ENCODE results near the gene ALKBH4. TPM values are rescaled to one million over a fixed set of nuclear protein-coding genes. Genes with fewer than 3 reads are reported as not detected.

ALKBH4 gene
- total and polyA plus RNA-seq, 7 donors: 8.0 to 26.7 (median 10.2) TPM

GRCh38 chr7:102424129-102424551 is 40.5 kb downstream of the ALKBH4 start:
- H3K4me3 ChIP-seq: no peak overlapping the region
- H3K4me1 ChIP-seq: no peaks in the 10 kb centered on the region
- H3K27me3 ChIP-seq: no peaks in the 10 kb centered on the region
- intact Hi-C loops (cut with DNase I): no loop called here
- no peak for TF ChIP-seq POLR2A (IDR thresholded peaks at IDR 0.05)
- no peak for TF ChIP-seq EP300 (IDR thresholded peaks at IDR 0.05)
- no peak for TF ChIP-seq CTCF (IDR thresholded peaks at IDR 0.05)
- no peak for TF ChIP-seq POLR2AphosphoS5 (IDR thresholded peaks at IDR 0.05)
- H3K36me3 ChIP-seq: peaks cover 0 to 75% (median 32%) of the 10 kb centered on the region in 4 donors
- no peak overlapping the region for H3K27ac ChIP-seq
- no peaks in the 10 kb centered on the region for H3K9me3 ChIP-seq
- no peak for DNase-seq
- whole genome bisulfite sequencing, 2 donors: 78 to 85% methylated on average over 12 of the region's 12 CpGs

GRCh38 chr7:102421706-102422240 is 42.9 kb downstream of the ALKBH4 start:
- Histone ChIP-seq H3K9me3 (no peaks in the 10 kb centered on the region), H3K27ac (no peak overlapping the region), H3K4me3 (no peak overlapping the region), H3K27me3 (no peaks in the 10 kb centered on the region), H3K4me1 (no peaks in the 10 kb centered on the region), H3K36me3 (peaks cover 0 to 89% (median 39%) of the 10 kb centered on the region in 4 donors)
- TF ChIP-seq POLR2A (IDR thresholded peaks at IDR 0.05) (no peak), POLR2AphosphoS5 (IDR thresholded peaks at IDR 0.05) (no peak), CTCF (IDR thresholded peaks at IDR 0.05) (no peak), EP300 (IDR thresholded peaks at IDR 0.05) (no peak)
- 92 to 94% methylated on average over 10 of the region's 10 CpGs for WGBS, 2 donors
- no peak for DNase-seq
- intact Hi-C loops (cut with DNase I): no loop called here

- Histone ChIP-seq H3K36me3 (peaks cover 0 to 89% (median 18%) of the 10 kb centered on the region in 4 donors), H3K9me3 (no peaks in the 10 kb centered on the region), H3K27me3 (no peaks in the 10 kb centered on the region), H3K4me3 (no peak overlapping the region), H3K27ac (no peak overlapping the region), H3K4me1 (no peaks in the 10 kb centered on the region)
- intact Hi-C loops (cut with DNase I): no loop called here
- TF ChIP-seq POLR2A (IDR thresholded peaks at IDR 0.05) (no peak), POLR2AphosphoS5 (IDR thresholded peaks at IDR 0.05) (no peak), CTCF (IDR thresholded peaks at IDR 0.05) (no peak), EP300 (IDR thresholded peaks at IDR 0.05) (no peak)
- DNase-seq: no peak
- 92 to 95% methylated on average over 5 of the region's 5 CpGs for WGBS, 2 donors
Observed at GRCh38 chr7:102418592-102418991, 46.1 kb downstream of the ALKBH4 start.

- 48 to 83% methylated on average over 3 of the region's 3 CpGs for WGBS, 2 donors
- H3K9me3 ChIP-seq: no peaks in the 10 kb centered on the region
- peaks cover 0 to 81% (median 21%) of the 10 kb centered on the region in 4 donors for H3K36me3 ChIP-seq
- no peak for TF ChIP-seq EP300 (IDR thresholded peaks at IDR 0.05)
- TF ChIP-seq POLR2AphosphoS5 (IDR thresholded peaks at IDR 0.05): no peak
- TF ChIP-seq CTCF (IDR thresholded peaks at IDR 0.05): no peak
- TF ChIP-seq POLR2A (IDR thresholded peaks at IDR 0.05): no peak
- no peak overlapping the region for H3K27ac ChIP-seq
- no peak overlapping the region for H3K4me3 ChIP-seq
- no peaks in the 10 kb centered on the region for H3K27me3 ChIP-seq
- intact Hi-C loops (cut with DNase I): no loop called here
- DNase-seq: no peak
- peaks cover 0 to 10% (median 5%) of the 10 kb centered on the region in 4 donors for H3K4me1 ChIP-seq
Observed at GRCh38 chr7:102417105-102417504, 47.6 kb downstream of the ALKBH4 start.

- peaks cover 0 to 10% (median 5%) of the 10 kb centered on the region in 4 donors for H3K4me1 ChIP-seq
- no peak for DNase-seq
- H3K36me3 ChIP-seq: peaks cover 0 to 83% (median 20%) of the 10 kb centered on the region in 4 donors
- no peaks in the 10 kb centered on the region for H3K9me3 ChIP-seq
- H3K4me3 ChIP-seq: no peak overlapping the region
- H3K27me3 ChIP-seq: no peaks in the 10 kb centered on the region
- TF ChIP-seq EP300 (IDR thresholded peaks at IDR 0.05): no peak
- TF ChIP-seq POLR2A (IDR thresholded peaks at IDR 0.05): no peak
- no peak for TF ChIP-seq CTCF (IDR thresholded peaks at IDR 0.05)
- no peak for TF ChIP-seq POLR2AphosphoS5 (IDR thresholded peaks at IDR 0.05)
- intact Hi-C loops (cut with DNase I): no loop called here
- no peak overlapping the region for H3K27ac ChIP-seq
- 87 to 91% methylated on average over 6 of the region's 6 CpGs for WGBS, 2 donors
Observed at GRCh38 chr7:102416406-102416805, 48.3 kb downstream of the ALKBH4 start.

Measured in sigmoid colon (tissue), 7 donors.